Measurements from ENCODE around the gene POMT1.

POMT1 gene

GRCh38 chr9:131481441-131482342, 21.0 kb upstream of the POMT1 start:
- TF ChIP-seq, protein P1, sequence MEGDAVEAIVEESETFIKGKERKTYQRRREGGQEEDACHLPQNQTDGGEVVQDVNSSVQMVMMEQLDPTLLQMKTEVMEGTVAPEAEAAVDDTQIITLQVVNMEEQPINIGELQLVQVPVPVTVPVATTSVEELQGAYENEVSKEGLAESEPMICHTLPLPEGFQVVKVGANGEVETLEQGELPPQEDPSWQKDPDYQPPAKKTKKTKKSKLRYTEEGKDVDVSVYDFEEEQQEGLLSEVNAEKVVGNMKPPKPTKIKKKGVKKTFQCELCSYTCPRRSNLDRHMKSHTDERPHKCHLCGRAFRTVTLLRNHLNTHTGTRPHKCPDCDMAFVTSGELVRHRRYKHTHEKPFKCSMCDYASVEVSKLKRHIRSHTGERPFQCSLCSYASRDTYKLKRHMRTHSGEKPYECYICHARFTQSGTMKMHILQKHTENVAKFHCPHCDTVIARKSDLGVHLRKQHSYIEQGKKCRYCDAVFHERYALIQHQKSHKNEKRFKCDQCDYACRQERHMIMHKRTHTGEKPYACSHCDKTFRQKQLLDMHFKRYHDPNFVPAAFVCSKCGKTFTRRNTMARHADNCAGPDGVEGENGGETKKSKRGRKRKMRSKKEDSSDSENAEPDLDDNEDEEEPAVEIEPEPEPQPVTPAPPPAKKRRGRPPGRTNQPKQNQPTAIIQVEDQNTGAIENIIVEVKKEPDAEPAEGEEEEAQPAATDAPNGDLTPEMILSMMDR (conservative IDR thresholded peaks at IDR 0.05; ENCODE audit: low read depth, low read length) = no peak
- Histone ChIP-seq H3K27me3 (ENCODE audit: insufficient read depth, low read depth) (no peaks in the 10 kb centered on the region), H3K4me3 (IDR thresholded peaks at IDR 0.05; ENCODE audit: insufficient read depth, low read depth, low read length) (no peak overlapping the region), H3K9ac (no peak overlapping the region), H4K20me1 (ENCODE audit: insufficient read depth) (no peaks in the 10 kb centered on the region), H3K4me2 (no peak overlapping the region), H3K4me1 (ENCODE audit: low read depth, poor library complexity, severe bottlenecking) (no peaks in the 10 kb centered on the region), H3K27ac (no peak overlapping the region), H2AFZ (ENCODE audit: low read depth) (no peak overlapping the region), H3K36me3 (ENCODE audit: insufficient read depth) (peaks cover 12% of the 10 kb centered on the region; the same call in 1 of the 2 replicates), H3K79me2 (ENCODE audit: insufficient read depth, low read depth) (no peaks in the 10 kb centered on the region)

DNA sequence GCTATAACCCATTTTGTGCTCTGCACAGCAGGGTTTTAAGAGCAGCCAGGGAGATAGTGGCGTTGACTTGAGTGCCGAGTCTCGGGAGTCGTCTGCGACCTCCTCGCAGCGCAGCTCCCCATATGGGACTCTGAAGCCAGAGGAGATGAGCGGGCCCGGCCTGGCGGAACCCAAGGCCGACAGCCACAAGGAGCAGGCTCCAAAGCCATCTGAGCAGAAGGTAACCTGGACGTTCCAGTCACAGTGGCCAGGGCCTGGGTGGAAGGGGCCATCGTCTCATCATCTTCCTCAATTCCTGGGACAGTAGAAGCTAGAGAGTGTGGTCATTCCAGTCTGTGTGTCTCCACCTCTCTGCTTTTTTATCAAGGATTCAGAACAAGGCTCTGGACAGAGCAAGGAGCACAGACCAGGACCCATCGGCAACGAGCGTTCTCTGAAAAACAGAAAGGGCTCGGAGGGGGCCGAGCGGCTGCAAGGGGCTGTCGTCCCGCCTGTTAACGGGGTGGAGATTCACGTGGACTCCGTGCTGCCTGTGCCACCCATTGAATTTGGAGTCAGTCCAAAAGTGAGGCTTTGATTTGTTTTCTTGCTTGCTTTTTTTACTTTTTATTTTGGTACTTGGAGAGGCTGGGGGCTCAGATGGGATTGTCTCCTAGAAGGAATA, 20.2 kb upstream of the POMT1 start:
- Histone ChIP-seq H3K4me2 (no peak overlapping the region), H3K27me3 (ENCODE audit: insufficient read depth, low read depth) (no peaks in the 10 kb centered on the region), H3K36me3 (ENCODE audit: insufficient read depth) (peaks cover 10% of the 10 kb centered on the region; the same call in 1 of the 2 replicates), H3K27ac (no peak overlapping the region), H3K79me2 (ENCODE audit: insufficient read depth, low read depth) (no peaks in the 10 kb centered on the region), H2AFZ (ENCODE audit: low read depth) (no peak overlapping the region), H3K4me1 (ENCODE audit: low read depth, poor library complexity, severe bottlenecking) (no peaks in the 10 kb centered on the region), H3K9ac (no peak overlapping the region), H4K20me1 (ENCODE audit: insufficient read depth) (no peaks in the 10 kb centered on the region), H3K4me3 (IDR thresholded peaks at IDR 0.05; ENCODE audit: insufficient read depth, low read depth, low read length) (no peak overlapping the region)
- TF ChIP-seq, protein P1 (conservative IDR thresholded peaks at IDR 0.05; ENCODE audit: low read depth, low read length) = no peak

- Histone ChIP-seq H3K4me3 (IDR thresholded peaks at IDR 0.05; ENCODE audit: insufficient read depth, low read depth, low read length) (no peak overlapping the region), H3K36me3 (ENCODE audit: insufficient read depth) (peaks cover 6% of the 10 kb centered on the region; the same call in 1 of the 2 replicates)
- TF ChIP-seq, protein P1 (conservative IDR thresholded peaks at IDR 0.05; ENCODE audit: low read depth, low read length) = no peak
Observed at GRCh38 chr9:131483319-131484050, 19.2 kb upstream of the POMT1 start.

DNA sequence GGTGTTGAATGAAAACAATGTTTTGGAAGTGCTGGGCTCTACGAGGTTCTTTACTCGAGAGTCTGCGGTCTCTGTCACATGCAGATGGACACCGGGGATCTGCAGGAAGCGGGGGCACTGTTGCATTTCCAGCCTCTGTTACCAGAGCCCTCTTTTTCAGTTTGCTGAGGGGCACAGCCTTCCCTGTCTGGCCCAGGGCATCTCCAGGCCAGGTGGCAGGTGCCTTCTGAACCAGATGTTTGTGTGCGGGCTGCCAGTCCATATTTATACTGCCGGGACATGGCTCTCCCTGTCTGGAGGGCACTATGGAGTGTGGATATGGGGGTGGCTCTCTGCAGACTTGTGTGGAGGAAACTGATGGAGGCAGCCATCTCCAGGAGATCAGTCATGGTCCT, 18.7 kb upstream of the POMT1 start:
- Histone ChIP-seq H3K36me3 (ENCODE audit: insufficient read depth) (peaks cover 6% of the 10 kb centered on the region; the same call in 1 of the 2 replicates), H2AFZ (ENCODE audit: low read depth) (no peak overlapping the region), H3K27me3 (ENCODE audit: insufficient read depth, low read depth) (no peaks in the 10 kb centered on the region), H3K79me2 (ENCODE audit: insufficient read depth, low read depth) (no peaks in the 10 kb centered on the region), H3K4me2 (no peak overlapping the region), H3K4me3 (IDR thresholded peaks at IDR 0.05; ENCODE audit: insufficient read depth, low read depth, low read length) (no peak overlapping the region), H3K27ac (no peak overlapping the region), H3K4me1 (ENCODE audit: low read depth, poor library complexity, severe bottlenecking) (no peaks in the 10 kb centered on the region), H3K9ac (no peak overlapping the region), H4K20me1 (ENCODE audit: insufficient read depth) (no peaks in the 10 kb centered on the region)
- TF ChIP-seq, protein P1 (conservative IDR thresholded peaks at IDR 0.05; ENCODE audit: low read depth, low read length) = no peak

More at GRCh38 chr9:131483319-131484050, 19.2 kb upstream of the POMT1 start:
- Histone ChIP-seq H3K4me2 (no peak overlapping the region), H4K20me1 (ENCODE audit: insufficient read depth) (no peaks in the 10 kb centered on the region), H3K4me1 (ENCODE audit: low read depth, poor library complexity, severe bottlenecking) (no peaks in the 10 kb centered on the region), H3K27ac (no peak overlapping the region), H3K9ac (no peak overlapping the region), H2AFZ (ENCODE audit: low read depth) (no peak overlapping the region), H3K27me3 (ENCODE audit: insufficient read depth, low read depth) (no peaks in the 10 kb centered on the region), H3K79me2 (ENCODE audit: insufficient read depth, low read depth) (no peaks in the 10 kb centered on the region)

All from KMS-11 (cell line).